GM10266 (cell line): Measurements from ENCODE around the gene LRRC23.
A peak's percentile ranks its signal among the peaks of the same experiment; 100 is the strongest.

Source experiments
- DNase-seq: peaks from one replicate; pipeline ENCODE4 v3.0.0; 2012; ENCODE audit errors: extremely low spot score
- TF ChIP-seq, protein P1 (sequence below): IDR thresholded peaks from 2 replicates; pipeline ENCODE4 v1.5.1; 2012; ENCODE audit warnings: mild to moderate bottlenecking, low read depth; ENCODE audit not compliant: control insufficient read depth, insufficient read depth; ENCODE audit errors: missing control alignments

LRRC23 gene, protein sequence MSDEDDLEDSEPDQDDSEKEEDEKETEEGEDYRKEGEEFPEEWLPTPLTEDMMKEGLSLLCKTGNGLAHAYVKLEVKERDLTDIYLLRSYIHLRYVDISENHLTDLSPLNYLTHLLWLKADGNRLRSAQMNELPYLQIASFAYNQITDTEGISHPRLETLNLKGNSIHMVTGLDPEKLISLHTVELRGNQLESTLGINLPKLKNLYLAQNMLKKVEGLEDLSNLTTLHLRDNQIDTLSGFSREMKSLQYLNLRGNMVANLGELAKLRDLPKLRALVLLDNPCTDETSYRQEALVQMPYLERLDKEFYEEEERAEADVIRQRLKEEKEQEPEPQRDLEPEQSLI

DNA sequence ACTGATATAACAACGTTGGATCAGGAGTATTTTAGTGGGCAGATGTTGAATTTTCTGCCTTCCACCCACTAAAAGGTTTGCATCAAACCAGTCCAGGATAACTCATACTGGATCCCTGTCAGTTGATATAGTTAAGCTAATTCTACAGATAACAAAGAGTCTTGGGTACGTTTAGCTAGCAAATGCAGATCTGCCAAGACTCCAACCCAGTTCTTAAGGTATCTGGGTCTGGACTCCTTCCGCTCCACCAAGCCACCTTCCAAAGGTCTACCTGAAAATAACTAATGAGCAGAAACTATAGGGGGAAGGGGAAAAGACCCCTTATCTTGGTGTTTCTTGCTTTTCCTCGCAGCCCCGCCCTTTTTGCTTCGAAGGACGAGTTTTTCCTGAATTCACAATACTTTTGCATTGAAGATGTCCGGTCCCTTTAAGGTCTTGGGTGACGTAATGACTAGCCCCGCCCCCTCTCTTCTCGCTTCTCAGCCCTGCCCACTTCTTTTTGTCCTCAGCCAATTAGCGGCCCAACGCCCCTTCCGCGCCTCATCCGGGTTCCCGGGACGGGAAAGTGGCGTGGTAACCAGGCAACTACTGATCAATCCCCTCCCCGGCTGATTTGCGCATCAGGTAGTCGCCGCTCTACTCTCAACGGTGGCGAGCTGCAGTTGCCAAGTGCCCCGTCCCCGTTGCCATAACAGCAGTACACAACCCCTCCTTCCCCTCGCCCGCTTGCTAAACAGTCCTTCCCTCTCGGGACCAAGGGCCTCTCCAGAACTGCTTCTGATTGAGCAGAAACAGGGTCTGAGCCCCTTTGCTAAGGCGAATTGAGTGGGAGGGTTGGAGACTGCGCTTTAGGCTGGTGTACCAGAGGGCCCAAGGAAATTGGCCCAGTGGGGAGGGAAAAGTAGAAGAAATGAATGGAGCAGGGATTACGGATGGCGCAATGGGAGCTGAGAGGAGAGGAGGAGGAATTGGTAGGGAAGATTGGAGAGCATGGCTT is at the start of gene LRRC23:
Gene LRRC23 (plus strand): TSS at position 543 of the 997 bp plus-strand sequence. CDS start 812 bp downstream, outside the sequence.
- TF ChIP-seq, protein P1, sequence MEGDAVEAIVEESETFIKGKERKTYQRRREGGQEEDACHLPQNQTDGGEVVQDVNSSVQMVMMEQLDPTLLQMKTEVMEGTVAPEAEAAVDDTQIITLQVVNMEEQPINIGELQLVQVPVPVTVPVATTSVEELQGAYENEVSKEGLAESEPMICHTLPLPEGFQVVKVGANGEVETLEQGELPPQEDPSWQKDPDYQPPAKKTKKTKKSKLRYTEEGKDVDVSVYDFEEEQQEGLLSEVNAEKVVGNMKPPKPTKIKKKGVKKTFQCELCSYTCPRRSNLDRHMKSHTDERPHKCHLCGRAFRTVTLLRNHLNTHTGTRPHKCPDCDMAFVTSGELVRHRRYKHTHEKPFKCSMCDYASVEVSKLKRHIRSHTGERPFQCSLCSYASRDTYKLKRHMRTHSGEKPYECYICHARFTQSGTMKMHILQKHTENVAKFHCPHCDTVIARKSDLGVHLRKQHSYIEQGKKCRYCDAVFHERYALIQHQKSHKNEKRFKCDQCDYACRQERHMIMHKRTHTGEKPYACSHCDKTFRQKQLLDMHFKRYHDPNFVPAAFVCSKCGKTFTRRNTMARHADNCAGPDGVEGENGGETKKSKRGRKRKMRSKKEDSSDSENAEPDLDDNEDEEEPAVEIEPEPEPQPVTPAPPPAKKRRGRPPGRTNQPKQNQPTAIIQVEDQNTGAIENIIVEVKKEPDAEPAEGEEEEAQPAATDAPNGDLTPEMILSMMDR: no peak
- peak; percentile 94 for DNase-seq

DNA sequence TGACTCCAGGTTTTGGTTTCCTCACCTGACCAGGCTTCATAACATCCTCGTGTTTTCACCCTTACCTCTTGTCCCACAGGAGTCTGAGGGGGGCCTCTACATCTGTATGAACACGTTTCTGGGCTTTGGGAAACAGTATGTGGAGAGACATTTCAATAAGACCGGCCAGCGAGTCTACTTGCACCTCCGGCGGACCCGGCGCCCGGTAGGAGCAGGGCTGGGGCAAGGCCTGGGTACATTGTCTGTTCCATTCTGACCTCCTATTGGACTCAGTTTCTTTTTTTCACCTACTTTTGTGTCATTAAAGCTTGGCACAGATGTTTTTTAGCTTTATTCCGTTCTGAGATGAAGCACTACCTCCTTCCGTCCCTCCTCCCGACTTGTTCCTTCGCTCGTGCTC is 49.3 kb upstream of the LRRC23 start:
- TF ChIP-seq, protein P1: no peak
- no peak for DNase-seq

DNA sequence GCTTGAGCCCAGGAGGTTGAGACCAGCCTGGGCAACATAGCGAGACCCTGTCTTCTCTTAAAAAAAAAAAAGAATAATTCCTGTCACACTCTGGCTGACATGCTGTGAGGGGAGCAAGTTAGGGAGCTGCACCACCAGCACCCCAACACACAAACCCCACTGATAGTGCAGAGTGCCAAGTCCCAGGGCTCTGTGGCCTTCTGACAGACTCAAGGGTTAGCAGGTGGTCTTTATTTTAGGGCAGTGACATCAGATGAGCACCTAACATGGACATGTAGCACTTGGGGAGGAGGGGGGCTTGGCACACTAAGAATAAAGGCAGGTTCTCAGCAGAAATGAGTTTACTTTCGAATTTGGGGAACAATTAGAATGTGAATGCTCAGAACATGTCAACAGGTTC is 45.8 kb upstream of the LRRC23 start:
- TF ChIP-seq, protein P1: no peak
- no peak for DNase-seq

DNA sequence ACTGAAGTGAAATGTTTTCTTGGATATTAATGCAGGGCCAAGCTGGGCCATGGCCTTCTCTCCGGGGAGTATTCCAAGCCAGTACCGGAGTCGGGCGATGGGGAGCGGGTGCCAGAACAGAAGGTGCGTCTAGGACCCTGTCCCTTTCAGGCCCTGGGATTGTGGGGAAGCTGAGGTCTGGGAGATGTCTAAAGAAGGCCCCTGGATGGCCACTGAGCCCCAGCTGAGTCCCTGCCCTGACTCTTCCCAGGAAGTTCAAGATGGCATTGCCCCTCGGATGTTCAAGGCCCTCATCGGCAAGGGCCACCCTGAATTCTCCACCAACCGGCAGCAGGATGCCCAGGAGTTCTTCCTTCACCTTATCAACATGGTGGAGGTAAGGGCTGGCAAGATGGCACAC is 44.5 kb upstream of the LRRC23 start:
- no peak for DNase-seq
- TF ChIP-seq, protein P1: no peak

DNA sequence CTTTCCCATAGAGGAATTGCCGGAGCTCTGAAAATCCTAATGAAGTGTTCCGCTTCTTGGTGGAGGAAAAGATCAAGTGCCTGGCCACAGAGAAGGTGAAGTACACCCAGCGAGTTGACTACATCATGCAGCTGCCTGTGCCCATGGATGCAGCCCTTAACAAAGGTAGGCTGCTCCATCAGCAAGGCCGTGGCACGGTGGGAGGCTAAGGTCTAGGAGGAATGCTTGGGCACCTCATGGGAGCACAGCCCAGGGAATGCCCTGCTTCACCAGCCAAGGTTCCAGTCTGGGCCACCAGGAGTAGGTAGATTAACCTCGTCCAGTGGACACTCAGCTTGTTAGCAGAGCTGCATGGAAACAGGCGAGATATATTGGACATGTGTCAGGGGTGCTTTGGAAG is 43.7 kb upstream of the LRRC23 start:
- no peak for DNase-seq
- TF ChIP-seq, protein P1: no peak

DNA sequence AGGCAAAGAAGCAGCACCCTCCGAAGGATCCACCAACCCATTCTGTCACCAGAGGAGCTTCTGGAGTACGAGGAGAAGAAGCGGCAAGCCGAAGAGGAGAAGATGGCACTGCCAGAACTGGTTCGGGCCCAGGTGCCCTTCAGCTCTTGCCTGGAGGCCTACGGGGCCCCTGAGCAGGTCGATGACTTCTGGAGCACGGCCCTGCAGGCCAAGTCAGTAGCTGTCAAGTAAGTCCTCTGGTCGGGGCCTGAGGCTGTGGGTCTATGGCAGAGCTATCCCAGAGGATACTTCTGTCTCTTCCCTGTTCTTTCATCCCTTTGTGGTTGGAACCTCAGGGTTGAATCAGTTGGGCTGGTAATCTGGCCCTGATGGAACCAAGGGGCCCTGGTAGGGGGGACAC is 43.2 kb upstream of the LRRC23 start:
- TF ChIP-seq, protein P1: no peak

More for the DNA sequence above, 43.2 kb upstream of the LRRC23 start:
- DNase-seq: no peak
